ENCODE measurements around the gene P4HTM.

P4HTM gene

GRCh38 chr3:48950051-48950450 is 40.0 kb upstream of the P4HTM start:
- H3K4me3 ChIP-seq (ENCODE audit: low read length in 2 of 2) = no peak overlapping the region
- H3K27me3 ChIP-seq (ENCODE audit: control insufficient read depth in 3 of 3, insufficient read depth in 3 of 3, low read depth in 1 of 3, low read length in 3 of 3) = no peaks in the 10 kb centered on the region
- H3K14ac ChIP-seq (ENCODE audit: low read length) = no peak overlapping the region
- no peak overlapping the region for H4K91ac ChIP-seq (ENCODE audit: low read depth, low read length, poor library complexity)
- no peaks in the 10 kb centered on the region for H3K9me3 ChIP-seq (replicated peaks in 1 of 2; ENCODE audit: control insufficient read depth in 2 of 2, insufficient read depth in 1 of 2, low read depth in 1 of 2, low read length in 2 of 2)
- no peak overlapping the region for H3K9ac ChIP-seq (ENCODE audit: low read depth, low read length, poor library complexity)
- H2BK15ac ChIP-seq (ENCODE audit: low read length) = no peak overlapping the region
- H3K4me2 ChIP-seq (ENCODE audit: insufficient read depth, low read length, poor library complexity, severe bottlenecking) = no peak overlapping the region
- H2BK5ac ChIP-seq (ENCODE audit: low read length) = no peak overlapping the region
- H3K23ac ChIP-seq (ENCODE audit: low read depth, low read length, poor library complexity) = no peak overlapping the region
- no peak overlapping the region for H2AFZ ChIP-seq (ENCODE audit: low read length)
- no peak overlapping the region for H3K27ac ChIP-seq (replicated peaks; ENCODE audit: low read length)
- H3K4me1 ChIP-seq (ENCODE audit: control insufficient read depth in 2 of 2, insufficient read depth in 1 of 2, low read depth in 1 of 2, low read length in 2 of 2) = no peaks in the 10 kb centered on the region
- no peak overlapping the region for H2AK5ac ChIP-seq (ENCODE audit: low read depth, low read length)
- WGBS, 2 donors (ENCODE audit: extremely low coverage in 2 of 2, insufficient read length in 2 of 2, insufficient replicate concordance in 1 of 2) = no CpG with 5 or more reads among the region's 1 CpG
- no peak for DNase-seq (ENCODE audit: low spot score)
- no peak overlapping the region for H3K4ac ChIP-seq (ENCODE audit: low read length)
- H3K18ac ChIP-seq (ENCODE audit: low read length) = no peak overlapping the region
- no peak overlapping the region for H2BK12ac ChIP-seq (ENCODE audit: low read length)
- H3K36me3 ChIP-seq (replicated peaks in 1 of 2; ENCODE audit: control insufficient read depth in 2 of 2, insufficient read depth in 2 of 2, low read length in 2 of 2) = peaks cover 0 to 49% of the 10 kb centered on the region in 2 donors
- no peak overlapping the region for H4K8ac ChIP-seq (ENCODE audit: low read depth, low read length)
- no peak overlapping the region for H2BK120ac ChIP-seq (ENCODE audit: low read depth, low read length)
- peaks cover 2% of the 10 kb centered on the region for H3K79me1 ChIP-seq (ENCODE audit: low read depth, low read length)

- no peaks in the 10 kb centered on the region for H3K9me3 ChIP-seq (replicated peaks in 1 of 2; ENCODE audit: control insufficient read depth in 2 of 2, insufficient read depth in 1 of 2, low read depth in 1 of 2, low read length in 2 of 2)
- H2BK120ac ChIP-seq (ENCODE audit: low read depth, low read length) = no peak overlapping the region
- H3K4me3 ChIP-seq (ENCODE audit: low read length in 2 of 2) = no peak overlapping the region
- H3K14ac ChIP-seq (ENCODE audit: low read length) = no peak overlapping the region
- H3K27me3 ChIP-seq (ENCODE audit: control insufficient read depth in 3 of 3, insufficient read depth in 3 of 3, low read depth in 1 of 3, low read length in 3 of 3) = no peaks in the 10 kb centered on the region
- H3K4me1 ChIP-seq (ENCODE audit: control insufficient read depth in 2 of 2, insufficient read depth in 1 of 2, low read depth in 1 of 2, low read length in 2 of 2) = no peaks in the 10 kb centered on the region
- H3K23ac ChIP-seq (ENCODE audit: low read depth, low read length, poor library complexity) = no peak overlapping the region
- WGBS, 2 donors (ENCODE audit: extremely low coverage in 2 of 2, insufficient read length in 2 of 2, insufficient replicate concordance in 1 of 2) = no CpG with 5 or more reads among the region's 4 CpGs
- peaks cover 3% of the 10 kb centered on the region for H3K79me1 ChIP-seq (ENCODE audit: low read depth, low read length)
- no peak overlapping the region for H3K18ac ChIP-seq (ENCODE audit: low read length)
- no peak overlapping the region for H3K27ac ChIP-seq (replicated peaks; ENCODE audit: low read length)
- no peak overlapping the region for H2AFZ ChIP-seq (ENCODE audit: low read length)
- no peak overlapping the region for H2BK12ac ChIP-seq (ENCODE audit: low read length)
- no peak overlapping the region for H2BK5ac ChIP-seq (ENCODE audit: low read length)
- H2AK5ac ChIP-seq (ENCODE audit: low read depth, low read length) = no peak overlapping the region
- no peak for DNase-seq (ENCODE audit: low spot score)
- H3K36me3 ChIP-seq (replicated peaks in 1 of 2; ENCODE audit: control insufficient read depth in 2 of 2, insufficient read depth in 2 of 2, low read length in 2 of 2) = peaks cover 0 to 39% of the 10 kb centered on the region in 2 donors
- H3K9ac ChIP-seq (ENCODE audit: low read depth, low read length, poor library complexity) = no peak overlapping the region
- no peak overlapping the region for H4K8ac ChIP-seq (ENCODE audit: low read depth, low read length)
- no peak overlapping the region for H3K4ac ChIP-seq (ENCODE audit: low read length)
- H4K91ac ChIP-seq (ENCODE audit: low read depth, low read length, poor library complexity) = no peak overlapping the region
- H3K4me2 ChIP-seq (ENCODE audit: insufficient read depth, low read length, poor library complexity, severe bottlenecking) = no peak overlapping the region
- no peak overlapping the region for H2BK15ac ChIP-seq (ENCODE audit: low read length)
These were observed 38.3 kb upstream of the P4HTM start for GRCh38 chr3:48951764-48952163.

DNA sequence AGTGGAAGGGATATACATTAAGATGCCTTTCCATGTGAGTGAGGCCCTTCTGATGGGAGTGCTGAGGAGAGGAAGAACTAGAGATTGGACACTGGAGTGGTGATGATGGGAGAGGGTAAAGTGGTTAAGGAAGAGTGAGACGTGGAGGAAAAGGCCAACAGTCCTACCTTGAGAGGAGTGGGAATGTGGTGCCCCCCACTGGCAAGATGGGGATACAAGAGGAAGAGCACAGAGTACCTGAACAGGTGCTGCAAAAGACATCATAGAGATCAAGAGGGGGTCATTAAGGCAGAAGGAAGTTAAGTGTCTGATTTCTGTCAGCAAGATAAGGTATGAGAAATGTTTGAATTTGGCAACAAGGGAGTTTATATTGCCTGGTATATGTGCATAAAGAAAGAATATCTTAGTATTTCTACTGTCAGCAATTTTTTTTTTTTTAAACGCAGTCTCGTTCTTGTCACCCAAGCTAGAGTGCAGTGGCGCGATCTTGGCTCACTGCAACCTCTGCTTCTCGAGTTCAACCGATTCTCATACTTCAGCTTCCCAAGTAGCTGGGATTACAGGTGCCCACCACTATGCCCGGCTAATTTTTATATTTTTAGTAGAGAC is 37.4 kb upstream of the P4HTM start:
- Histone ChIP-seq H3K79me1 (ENCODE audit: low read depth, low read length) (peaks cover 1% of the 10 kb centered on the region), H4K8ac (ENCODE audit: low read depth, low read length) (no peak overlapping the region), H4K91ac (ENCODE audit: low read depth, low read length, poor library complexity) (no peak overlapping the region), H3K27me3 (ENCODE audit: control insufficient read depth in 3 of 3, insufficient read depth in 3 of 3, low read depth in 1 of 3, low read length in 3 of 3) (no peaks in the 10 kb centered on the region), H3K18ac (ENCODE audit: low read length) (no peak overlapping the region), H2AFZ (ENCODE audit: low read length) (no peak overlapping the region), H2BK12ac (ENCODE audit: low read length) (no peak overlapping the region), H2BK15ac (ENCODE audit: low read length) (no peak overlapping the region), H3K9ac (ENCODE audit: low read depth, low read length, poor library complexity) (no peak overlapping the region), H2BK5ac (ENCODE audit: low read length) (no peak overlapping the region), H3K23ac (ENCODE audit: low read depth, low read length, poor library complexity) (no peak overlapping the region), H3K4ac (ENCODE audit: low read length) (no peak overlapping the region), H2BK120ac (ENCODE audit: low read depth, low read length) (no peak overlapping the region), H3K4me1 (ENCODE audit: control insufficient read depth in 2 of 2, insufficient read depth in 1 of 2, low read depth in 1 of 2, low read length in 2 of 2) (no peaks in the 10 kb centered on the region), H3K4me2 (ENCODE audit: insufficient read depth, low read length, poor library complexity, severe bottlenecking) (no peak overlapping the region), H3K27ac (replicated peaks; ENCODE audit: low read length) (no peak overlapping the region), H3K9me3 (replicated peaks in 1 of 2; ENCODE audit: control insufficient read depth in 2 of 2, insufficient read depth in 1 of 2, low read depth in 1 of 2, low read length in 2 of 2) (no peaks in the 10 kb centered on the region), H3K36me3 (replicated peaks in 1 of 2; ENCODE audit: control insufficient read depth in 2 of 2, insufficient read depth in 2 of 2, low read length in 2 of 2) (peaks cover 0 to 41% of the 10 kb centered on the region in 2 donors), H2AK5ac (ENCODE audit: low read depth, low read length) (no peak overlapping the region), H3K14ac (ENCODE audit: low read length) (no peak overlapping the region), H3K4me3 (ENCODE audit: low read length in 2 of 2) (no peak overlapping the region)
- DNase-seq (ENCODE audit: low spot score) = no peak
- WGBS, 2 donors (ENCODE audit: extremely low coverage in 2 of 2, insufficient read length in 2 of 2, insufficient replicate concordance in 1 of 2) = no CpG with 5 or more reads among the region's 8 CpGs

DNA sequence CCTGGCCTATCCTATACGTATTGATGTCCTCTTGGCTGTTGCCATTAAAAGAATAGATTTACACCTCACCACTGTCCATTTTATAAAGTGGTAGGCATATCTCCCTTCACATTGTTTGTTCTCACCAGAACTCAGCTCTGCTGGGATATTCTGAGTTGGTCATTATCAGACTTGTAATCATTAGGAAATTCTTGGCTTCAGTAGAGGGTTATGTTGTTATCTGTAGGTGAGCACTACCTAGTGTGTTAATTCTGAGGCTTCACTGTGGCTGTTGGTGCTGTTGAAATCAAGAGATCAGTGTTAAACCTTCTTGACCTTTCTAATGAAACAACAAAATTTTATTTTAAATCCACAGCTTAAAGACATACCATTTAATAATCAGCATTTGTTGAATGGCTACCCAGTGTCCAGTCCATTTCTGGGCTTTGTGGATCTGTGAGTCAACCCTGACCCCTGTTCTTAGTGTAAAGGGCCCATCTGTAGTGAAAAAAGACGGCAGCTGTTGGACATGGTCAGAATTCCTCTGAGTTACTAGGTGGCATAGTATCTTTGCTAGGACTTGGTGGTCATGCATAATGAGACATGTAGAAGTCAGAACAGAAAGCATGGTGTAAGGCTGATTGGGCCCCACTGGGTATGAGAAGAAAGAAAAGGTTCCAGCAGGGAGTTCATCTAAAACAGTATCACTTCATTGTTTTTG is 32.9 kb upstream of the P4HTM start:
- Histone ChIP-seq H3K27me3 (ENCODE audit: control insufficient read depth in 3 of 3, insufficient read depth in 3 of 3, low read depth in 1 of 3, low read length in 3 of 3) (no peaks in the 10 kb centered on the region), H3K4me1 (ENCODE audit: control insufficient read depth in 2 of 2, insufficient read depth in 1 of 2, low read depth in 1 of 2, low read length in 2 of 2) (no peaks in the 10 kb centered on the region), H3K18ac (ENCODE audit: low read length) (no peak overlapping the region), H3K27ac (replicated peaks; ENCODE audit: low read length) (no peak overlapping the region), H4K91ac (ENCODE audit: low read depth, low read length, poor library complexity) (no peak overlapping the region), H3K9me3 (replicated peaks in 1 of 2; ENCODE audit: control insufficient read depth in 2 of 2, insufficient read depth in 1 of 2, low read depth in 1 of 2, low read length in 2 of 2) (no peaks in the 10 kb centered on the region), H2BK120ac (ENCODE audit: low read depth, low read length) (no peak overlapping the region), H2BK5ac (ENCODE audit: low read length) (no peak overlapping the region), H2AFZ (ENCODE audit: low read length) (no peak overlapping the region), H3K4ac (ENCODE audit: low read length) (no peak overlapping the region), H3K4me3 (ENCODE audit: low read length in 2 of 2) (no peak overlapping the region), H2BK15ac (ENCODE audit: low read length) (no peak overlapping the region), H2BK12ac (ENCODE audit: low read length) (no peak overlapping the region), H3K36me3 (replicated peaks in 1 of 2; ENCODE audit: control insufficient read depth in 2 of 2, insufficient read depth in 2 of 2, low read length in 2 of 2) (peaks cover 3 to 64% of the 10 kb centered on the region in 2 donors), H3K14ac (ENCODE audit: low read length) (no peak overlapping the region), H3K9ac (ENCODE audit: low read depth, low read length, poor library complexity) (no peak overlapping the region), H4K8ac (ENCODE audit: low read depth, low read length) (no peak overlapping the region), H2AK5ac (ENCODE audit: low read depth, low read length) (no peak overlapping the region), H3K4me2 (ENCODE audit: insufficient read depth, low read length, poor library complexity, severe bottlenecking) (no peak overlapping the region), H3K23ac (ENCODE audit: low read depth, low read length, poor library complexity) (no peak overlapping the region), H3K79me1 (ENCODE audit: low read depth, low read length) (peaks cover 4% of the 10 kb centered on the region)
- no CpG with 5 or more reads among the region's 2 CpGs for WGBS, 2 donors (ENCODE audit: extremely low coverage in 2 of 2, insufficient read length in 2 of 2, insufficient replicate concordance in 1 of 2)
- DNase-seq (ENCODE audit: low spot score) = no peak
